ENCODE data around the gene NIN. TPM values are rescaled to one million over a fixed set of nuclear protein-coding genes. Genes with fewer than 3 reads are reported as not detected.
A peak's percentile ranks its signal among the peaks of the same experiment; 100 is the strongest.

NIN gene, protein sequence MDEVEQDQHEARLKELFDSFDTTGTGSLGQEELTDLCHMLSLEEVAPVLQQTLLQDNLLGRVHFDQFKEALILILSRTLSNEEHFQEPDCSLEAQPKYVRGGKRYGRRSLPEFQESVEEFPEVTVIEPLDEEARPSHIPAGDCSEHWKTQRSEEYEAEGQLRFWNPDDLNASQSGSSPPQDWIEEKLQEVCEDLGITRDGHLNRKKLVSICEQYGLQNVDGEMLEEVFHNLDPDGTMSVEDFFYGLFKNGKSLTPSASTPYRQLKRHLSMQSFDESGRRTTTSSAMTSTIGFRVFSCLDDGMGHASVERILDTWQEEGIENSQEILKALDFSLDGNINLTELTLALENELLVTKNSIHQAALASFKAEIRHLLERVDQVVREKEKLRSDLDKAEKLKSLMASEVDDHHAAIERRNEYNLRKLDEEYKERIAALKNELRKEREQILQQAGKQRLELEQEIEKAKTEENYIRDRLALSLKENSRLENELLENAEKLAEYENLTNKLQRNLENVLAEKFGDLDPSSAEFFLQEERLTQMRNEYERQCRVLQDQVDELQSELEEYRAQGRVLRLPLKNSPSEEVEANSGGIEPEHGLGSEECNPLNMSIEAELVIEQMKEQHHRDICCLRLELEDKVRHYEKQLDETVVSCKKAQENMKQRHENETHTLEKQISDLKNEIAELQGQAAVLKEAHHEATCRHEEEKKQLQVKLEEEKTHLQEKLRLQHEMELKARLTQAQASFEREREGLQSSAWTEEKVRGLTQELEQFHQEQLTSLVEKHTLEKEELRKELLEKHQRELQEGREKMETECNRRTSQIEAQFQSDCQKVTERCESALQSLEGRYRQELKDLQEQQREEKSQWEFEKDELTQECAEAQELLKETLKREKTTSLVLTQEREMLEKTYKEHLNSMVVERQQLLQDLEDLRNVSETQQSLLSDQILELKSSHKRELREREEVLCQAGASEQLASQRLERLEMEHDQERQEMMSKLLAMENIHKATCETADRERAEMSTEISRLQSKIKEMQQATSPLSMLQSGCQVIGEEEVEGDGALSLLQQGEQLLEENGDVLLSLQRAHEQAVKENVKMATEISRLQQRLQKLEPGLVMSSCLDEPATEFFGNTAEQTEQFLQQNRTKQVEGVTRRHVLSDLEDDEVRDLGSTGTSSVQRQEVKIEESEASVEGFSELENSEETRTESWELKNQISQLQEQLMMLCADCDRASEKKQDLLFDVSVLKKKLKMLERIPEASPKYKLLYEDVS (N-terminal part only)
- total RNA-seq: 100 to 1,000 TPM in 4 of 5 experiments, 10 to 100 TPM in 1; 84.5 to 149 (median 128) TPM
- polyA plus RNA-seq: 10 to 100 TPM; 51.1 to 80.8 TPM
- 392 reads per million, percentile 97 among the genes with 10 or more reads in this experiment for total RNA-seq

- H3K36me3 ChIP-seq (ENCODE audit: control insufficient read depth in 2 of 3, insufficient read depth in 3 of 3, low read length in 3 of 3): peaks cover 0 to 7% (median 0%) of the 10 kb centered on the region in 3 experiments
- Mint-ChIP-seq H3K36me3 (peaks cover 0 to 31% (median 6%) of the 10 kb centered on the region in 5 donors), H3K4me3 (peak within 1 kb of the TSS; percentile 91 to 99 (median 96)), H3K4me1 (peaks cover 46 to 84% (median 74%) of the 10 kb centered on the region in 7 donors), H3K27ac (peak within 1 kb of the TSS; percentile 85 to 99 (median 95)), H3K9me3 (no peaks in the 10 kb centered on the region), H3K27me3 (peaks cover 0 to 13% (median 0%) of the 10 kb centered on the region in 5 donors)
- H3K9me3 ChIP-seq (ENCODE audit: control insufficient read depth in 2 of 3, low read length in 3 of 3): no peaks in the 10 kb centered on the region
- H3K27me3 ChIP-seq (ENCODE audit: control insufficient read depth in 2 of 2, insufficient read depth in 2 of 2, low read length in 2 of 2): no peaks in the 10 kb centered on the region
- ChIA-PET POLR2A (interaction anchor here (1.0 to 8.7 kb wide), 13 partner anchors 11 to 1244 kb away, joined by 3 to 91 read pairs (median 4); no protein-coding TSS in a partner anchor), CTCF (interaction anchor here (1.0 to 1.4 kb wide), 3 partner anchors 17 to 53 kb away, joined by 3 to 4 read pairs (median 3); no protein-coding TSS in a partner anchor)
- ATAC-seq (peak; percentile 91), DNase-seq (peak; percentile 58 to 80 (median 74))
- peak within 1 kb of the TSS; percentile 84 for H3K27ac ChIP-seq (ENCODE audit: low read depth, low read length)
- peak within 1 kb of the TSS; percentile 80 for H3K4me3 ChIP-seq (ENCODE audit: low read length)
- peaks cover 40 to 42% of the 10 kb centered on the region in 2 donors for H3K4me1 ChIP-seq (ENCODE audit: control insufficient read depth in 2 of 2, insufficient read depth in 2 of 2, low read length in 2 of 2)
- intact Hi-C loops (cut with micrococcal nuclease): loop anchor here (1.0 to 10.0 kb wide), 14 partner anchors 9 to 1209 kb away; partner anchors contain the start of genes DMAC2L (in 1 of the 2), FRMD6 (in 1 of the 2), L2HGDH (in 1 of the 2) and MGAT2 (in 1 of the 2)
These were observed at the start of gene NIN for GRCh38 chr14:50830932-50831725. Gene NIN (minus strand): TSS chr14:50831162. CDS start chr14:50822056, 9,106 bp downstream.

DNA sequence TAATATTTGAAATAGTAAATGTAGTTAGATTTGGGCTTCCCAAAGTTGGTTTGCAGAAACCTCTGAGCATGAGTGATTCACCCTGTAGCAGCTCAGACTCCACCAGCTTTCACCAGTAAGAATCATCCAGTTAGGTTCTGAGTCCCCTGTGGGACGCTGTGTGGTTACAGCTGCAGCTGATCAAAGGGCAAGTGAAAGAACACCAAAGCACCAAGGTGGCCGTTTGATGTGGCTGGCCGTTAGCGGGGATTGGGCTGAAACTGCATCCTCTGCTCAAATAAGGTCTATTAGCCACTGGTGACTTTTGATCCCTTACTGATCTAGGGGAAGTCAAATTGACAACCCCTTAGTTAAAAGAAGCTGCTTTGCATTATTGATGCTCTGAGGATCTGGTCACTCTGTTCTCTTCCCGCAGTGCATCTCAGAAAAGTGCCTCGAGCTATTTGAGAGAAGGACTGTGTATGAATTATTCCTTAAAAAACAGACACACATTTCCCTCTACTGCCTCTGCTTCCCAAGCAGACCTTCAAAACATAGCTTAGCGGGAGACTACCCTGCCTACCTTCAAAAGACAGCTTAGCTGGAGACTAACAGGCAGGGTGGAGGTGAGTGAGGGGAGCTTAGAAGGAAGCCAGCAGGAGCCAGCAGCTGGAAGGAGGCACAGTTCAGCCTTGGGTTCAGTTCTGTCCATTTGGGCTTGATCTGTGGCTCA lies 44.6 kb upstream of the NIN start:
- CTCF ChIA-PET: no interaction called here
- POLR2A ChIA-PET: interaction anchor here (0.6 to 1.2 kb wide), 4 partner anchors 9 to 89 kb away, joined by 3 to 5 read pairs (median 4); no protein-coding TSS in a partner anchor
- peaks cover 31 to 87% (median 33%) of the 10 kb centered on the region in 5 donors for H3K27me3 Mint-ChIP-seq

DNA sequence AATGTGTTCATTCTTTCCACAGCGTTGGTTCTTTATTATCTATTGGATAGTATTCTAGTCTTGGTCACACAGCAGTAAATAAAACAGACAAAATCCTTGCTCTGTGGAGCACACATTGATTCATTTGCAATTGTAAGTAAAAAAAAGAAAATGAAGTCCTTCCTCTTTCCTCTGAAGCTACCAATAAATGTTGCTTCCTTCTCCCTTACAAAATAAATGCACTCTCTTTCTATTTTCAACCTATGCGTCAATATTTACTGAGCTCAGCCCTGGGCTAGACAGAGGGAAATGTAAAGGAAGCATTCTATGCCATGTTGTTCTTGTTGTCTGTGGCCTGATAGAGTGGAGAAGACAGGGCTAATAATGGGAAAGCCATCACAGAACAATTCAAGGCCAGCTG lies 43.8 kb upstream of the NIN start:
- ChIA-PET POLR2A (interaction anchor here (0.9 kb wide), 1 partner anchor 45 kb away, joined by 5 read pairs; no protein-coding TSS in a partner anchor), CTCF (no interaction called here)
- H3K27ac ChIP-seq (ENCODE audit: low read depth, low read length): no peak overlapping the region
- Mint-ChIP-seq H3K4me3 (peak overlapping the region; percentile 40 to 60 (median 56)), H3K36me3 (peaks cover 0 to 1% (median 0%) of the 10 kb centered on the region in 5 donors), H3K27me3 (peaks cover 38 to 87% (median 40%) of the 10 kb centered on the region in 5 donors), H3K27ac (peak overlapping the region in 3 of 9 donors; percentile 9 to 32 (median 20)), H3K9me3 (peaks cover 0 to 4% (median 0%) of the 10 kb centered on the region in 11 donors), H3K4me1 (peaks cover 20 to 47% (median 37%) of the 10 kb centered on the region in 7 donors)
- no peaks in the 10 kb centered on the region for H3K9me3 ChIP-seq (ENCODE audit: control insufficient read depth in 2 of 3, low read length in 3 of 3)
- H3K4me3 ChIP-seq (ENCODE audit: low read length): no peak overlapping the region
- intact Hi-C loops (cut with micrococcal nuclease): no loop called here
- peaks cover 14% of the 10 kb centered on the region in 2 donors for H3K4me1 ChIP-seq (ENCODE audit: control insufficient read depth in 2 of 2, insufficient read depth in 2 of 2, low read length in 2 of 2)
- ATAC-seq (peak; percentile 12), DNase-seq (no peak)
- H3K27me3 ChIP-seq (ENCODE audit: control insufficient read depth in 2 of 2, insufficient read depth in 2 of 2, low read length in 2 of 2): peaks cover 0 to 19% of the 10 kb centered on the region in 2 donors
- no peaks in the 10 kb centered on the region for H3K36me3 ChIP-seq (ENCODE audit: control insufficient read depth in 2 of 3, insufficient read depth in 3 of 3, low read length in 3 of 3)

More for the DNA sequence above, 44.6 kb upstream of the NIN start:
- DNase-seq: peak in 8 of 9 donors; percentile 40 to 70 (median 48)
- H3K27me3 ChIP-seq (ENCODE audit: control insufficient read depth in 2 of 2, insufficient read depth in 2 of 2, low read length in 2 of 2): peaks cover 0 to 12% of the 10 kb centered on the region in 2 donors
- Mint-ChIP-seq H3K27ac (peak overlapping the region in 2 of 9 donors; percentile 9 to 32), H3K4me1 (peaks cover 20 to 47% (median 37%) of the 10 kb centered on the region in 7 donors), H3K9me3 (peaks cover 0 to 4% (median 0%) of the 10 kb centered on the region in 11 donors), H3K36me3 (peaks cover 0 to 1% (median 0%) of the 10 kb centered on the region in 5 donors), H3K4me3 (peak overlapping the region; percentile 40 to 60 (median 56))
- no peak overlapping the region for H3K4me3 ChIP-seq (ENCODE audit: low read length)
- no peaks in the 10 kb centered on the region for H3K36me3 ChIP-seq (ENCODE audit: control insufficient read depth in 2 of 3, insufficient read depth in 3 of 3, low read length in 3 of 3)
- no peak overlapping the region for H3K27ac ChIP-seq (ENCODE audit: low read depth, low read length)
- peaks cover 14% of the 10 kb centered on the region in 2 donors for H3K4me1 ChIP-seq (ENCODE audit: control insufficient read depth in 2 of 2, insufficient read depth in 2 of 2, low read length in 2 of 2)
- ATAC-seq: peak; percentile 84
- intact Hi-C loops (cut with micrococcal nuclease): no loop called here
- no peaks in the 10 kb centered on the region for H3K9me3 ChIP-seq (ENCODE audit: control insufficient read depth in 2 of 3, low read length in 3 of 3)

DNA sequence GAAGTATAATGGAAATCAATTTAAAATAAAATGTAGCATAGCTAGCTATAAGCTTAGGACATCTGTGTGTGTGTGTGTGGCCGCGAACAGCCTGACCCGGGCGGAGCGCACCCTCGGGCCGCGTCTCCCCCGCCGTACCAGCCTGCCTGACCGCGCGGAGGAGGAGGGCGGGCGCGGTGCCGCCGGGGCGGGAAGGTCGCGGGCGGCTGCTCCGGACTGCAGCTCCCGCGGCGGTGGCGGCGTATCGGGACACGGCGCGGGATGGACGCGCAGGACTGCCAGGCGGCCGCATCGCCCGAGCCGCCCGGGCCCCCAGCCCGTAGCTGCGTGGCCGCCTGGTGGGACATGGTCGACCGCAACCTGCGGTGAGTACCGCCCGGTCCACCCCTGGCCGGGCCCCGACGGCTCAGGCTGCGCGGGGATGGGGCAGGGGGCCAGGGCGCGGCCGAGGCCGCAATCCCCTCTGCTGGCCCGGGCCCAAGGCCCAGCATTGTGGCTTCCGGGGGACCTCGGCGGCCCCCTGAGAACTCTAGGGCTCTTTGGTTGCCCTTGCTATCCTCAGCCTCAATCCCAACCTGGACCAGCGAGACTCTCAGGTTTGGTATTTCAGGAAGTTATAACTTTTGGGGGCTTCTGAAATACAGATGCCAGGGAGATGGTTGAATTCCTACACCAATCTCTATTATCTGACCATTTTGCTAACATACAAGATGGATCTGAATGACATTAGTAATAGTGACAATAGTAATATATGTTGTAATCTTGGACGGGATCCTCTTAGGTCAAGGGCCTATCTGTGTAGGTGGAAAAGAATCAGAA lies 41.2 kb upstream of the NIN start, which contains the start of gene ABHD12B:
ABHD12B (plus strand) TSS at position 140 of the 819 bp plus-strand sequence; CDS start at position 262, 122 bp downstream.
- DNase-seq: peak in 1 of 9 donors; percentile 8
- Mint-ChIP-seq H3K27ac (peak within 1 kb of the TSS in 1 of 9 donors; percentile 31), H3K4me3 (peak within 1 kb of the TSS in 8 of 10 donors; percentile 2 to 57 (median 42)), H3K27me3 (peaks cover 58 to 86% (median 63%) of the 10 kb centered on the region in 5 donors), H3K36me3 (peaks cover 0 to 1% (median 0%) of the 10 kb centered on the region in 5 donors), H3K9me3 (peaks cover 0 to 2% (median 0%) of the 10 kb centered on the region in 11 donors), H3K4me1 (peaks cover 20 to 47% (median 37%) of the 10 kb centered on the region in 7 donors)
- H3K27me3 ChIP-seq (ENCODE audit: control insufficient read depth in 2 of 2, insufficient read depth in 2 of 2, low read length in 2 of 2): peaks cover 4 to 24% of the 10 kb centered on the region in 2 donors
- H3K9me3 ChIP-seq (ENCODE audit: control insufficient read depth in 2 of 3, low read length in 3 of 3): no peaks in the 10 kb centered on the region
- H3K4me1 ChIP-seq (ENCODE audit: control insufficient read depth in 2 of 2, insufficient read depth in 2 of 2, low read length in 2 of 2): peaks cover 14% of the 10 kb centered on the region in 2 donors
- H3K4me3 ChIP-seq (ENCODE audit: low read length): no peak within 1 kb of the TSS
- ATAC-seq: peak; percentile 52
- POLR2A ChIA-PET: no interaction called here
- CTCF ChIA-PET: no interaction called here
- H3K36me3 ChIP-seq (ENCODE audit: control insufficient read depth in 2 of 3, insufficient read depth in 3 of 3, low read length in 3 of 3): no peaks in the 10 kb centered on the region
- H3K27ac ChIP-seq (ENCODE audit: low read depth, low read length): no peak within 1 kb of the TSS
- intact Hi-C loops (cut with micrococcal nuclease): no loop called here
